ENCODE data around the gene NEMP1. TPM values are rescaled to one million over a fixed set of nuclear protein-coding genes. Genes with fewer than 3 reads are reported as not detected.

NEMP1 gene
- total and polyA plus RNA-seq, 10 of the 15 experiments (the other 5 are each of a cell fraction or from before 2014, with no cell fraction given) = 4.0 to 45.9 (median 19.8) TPM

DNA sequence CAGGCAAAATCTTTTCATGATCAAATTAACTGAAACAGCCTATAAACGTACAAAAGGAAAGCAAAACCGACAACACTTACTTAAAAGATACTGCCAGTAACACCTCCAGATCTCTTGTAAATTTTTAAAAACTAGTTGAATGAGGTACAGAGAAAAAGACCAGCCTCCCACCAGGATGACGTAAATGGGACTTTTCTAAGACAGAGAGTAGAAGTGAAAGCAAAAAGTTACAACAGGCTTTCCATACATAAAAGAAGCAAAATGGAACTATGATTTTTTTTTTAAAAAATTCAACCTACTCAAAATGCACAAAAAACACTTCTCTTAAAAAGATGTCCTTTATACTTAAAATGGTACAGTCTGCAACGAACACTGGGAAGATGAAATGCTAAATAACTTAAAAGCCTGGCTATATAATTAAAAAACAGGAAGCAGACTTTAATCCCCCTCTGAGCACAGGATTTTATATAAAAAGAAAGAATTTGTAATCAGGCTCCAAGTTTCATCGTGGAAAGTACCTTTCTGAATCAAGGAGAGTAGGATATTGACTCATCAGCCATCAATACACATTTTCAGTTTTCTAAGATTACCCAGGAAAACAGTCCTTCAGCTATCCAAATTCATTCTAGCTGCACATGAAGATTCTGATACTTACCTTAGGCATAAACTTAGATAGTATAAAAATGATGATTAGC, 14.5 kb downstream of the NEMP1 start (continued):
- TF ChIP-seq, protein P1, sequence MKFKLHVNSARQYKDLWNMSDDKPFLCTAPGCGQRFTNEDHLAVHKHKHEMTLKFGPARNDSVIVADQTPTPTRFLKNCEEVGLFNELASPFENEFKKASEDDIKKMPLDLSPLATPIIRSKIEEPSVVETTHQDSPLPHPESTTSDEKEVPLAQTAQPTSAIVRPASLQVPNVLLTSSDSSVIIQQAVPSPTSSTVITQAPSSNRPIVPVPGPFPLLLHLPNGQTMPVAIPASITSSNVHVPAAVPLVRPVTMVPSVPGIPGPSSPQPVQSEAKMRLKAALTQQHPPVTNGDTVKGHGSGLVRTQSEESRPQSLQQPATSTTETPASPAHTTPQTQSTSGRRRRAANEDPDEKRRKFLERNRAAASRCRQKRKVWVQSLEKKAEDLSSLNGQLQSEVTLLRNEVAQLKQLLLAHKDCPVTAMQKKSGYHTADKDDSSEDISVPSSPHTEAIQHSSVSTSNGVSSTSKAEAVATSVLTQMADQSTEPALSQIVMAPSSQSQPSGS (IDR thresholded peaks at IDR 0.05; ENCODE audit: low read length) = peak; percentile 88
- TF ChIP-seq RFX5 (IDR thresholded peaks at IDR 0.05; ENCODE audit: low read depth, low read length) (no peak), CEBPB (IDR thresholded peaks at IDR 0.05; ENCODE audit: borderline replicate concordance in 1 of 2, low read depth in 2 of 2, low read length in 2 of 2) (no peak), ASH2L (IDR thresholded peaks at IDR 0.05; ENCODE audit: borderline replicate concordance, low read depth) (no peak), NFIC (IDR thresholded peaks at IDR 0.05; ENCODE audit: low read depth, low read length) (peak; percentile 43; the same call in 1 of the 2 replicates), SPI1 (IDR thresholded peaks at IDR 0.05; ENCODE audit: borderline replicate concordance, insufficient read depth, low read depth, low read length) (no peak), CBFB (IDR thresholded peaks at IDR 0.05; ENCODE audit: low read depth) (no peak), HDAC6 (IDR thresholded peaks at IDR 0.05; ENCODE audit: unreplicated experiment) (no peak), ESRRA (IDR thresholded peaks at IDR 0.05; ENCODE audit: low read length) (no peak), ZNF274 (IDR thresholded peaks at IDR 0.05; ENCODE audit: insufficient read depth, insufficient read length) (no peak), ZNF384 (IDR thresholded peaks at IDR 0.05; ENCODE audit: borderline replicate concordance, low read depth, low read length) (peak; percentile 60)
- TF ChIP-seq, protein P2, sequence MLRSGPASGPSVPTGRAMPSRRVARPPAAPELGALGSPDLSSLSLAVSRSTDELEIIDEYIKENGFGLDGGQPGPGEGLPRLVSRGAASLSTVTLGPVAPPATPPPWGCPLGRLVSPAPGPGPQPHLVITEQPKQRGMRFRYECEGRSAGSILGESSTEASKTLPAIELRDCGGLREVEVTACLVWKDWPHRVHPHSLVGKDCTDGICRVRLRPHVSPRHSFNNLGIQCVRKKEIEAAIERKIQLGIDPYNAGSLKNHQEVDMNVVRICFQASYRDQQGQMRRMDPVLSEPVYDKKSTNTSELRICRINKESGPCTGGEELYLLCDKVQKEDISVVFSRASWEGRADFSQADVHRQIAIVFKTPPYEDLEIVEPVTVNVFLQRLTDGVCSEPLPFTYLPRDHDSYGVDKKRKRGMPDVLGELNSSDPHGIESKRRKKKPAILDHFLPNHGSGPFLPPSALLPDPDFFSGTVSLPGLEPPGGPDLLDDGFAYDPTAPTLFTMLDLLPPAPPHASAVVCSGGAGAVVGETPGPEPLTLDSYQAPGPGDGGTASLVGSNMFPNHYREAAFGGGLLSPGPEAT (IDR thresholded peaks at IDR 0.05; ENCODE audit: low read depth) = peak; percentile 79
- TF ChIP-seq, protein P3, sequence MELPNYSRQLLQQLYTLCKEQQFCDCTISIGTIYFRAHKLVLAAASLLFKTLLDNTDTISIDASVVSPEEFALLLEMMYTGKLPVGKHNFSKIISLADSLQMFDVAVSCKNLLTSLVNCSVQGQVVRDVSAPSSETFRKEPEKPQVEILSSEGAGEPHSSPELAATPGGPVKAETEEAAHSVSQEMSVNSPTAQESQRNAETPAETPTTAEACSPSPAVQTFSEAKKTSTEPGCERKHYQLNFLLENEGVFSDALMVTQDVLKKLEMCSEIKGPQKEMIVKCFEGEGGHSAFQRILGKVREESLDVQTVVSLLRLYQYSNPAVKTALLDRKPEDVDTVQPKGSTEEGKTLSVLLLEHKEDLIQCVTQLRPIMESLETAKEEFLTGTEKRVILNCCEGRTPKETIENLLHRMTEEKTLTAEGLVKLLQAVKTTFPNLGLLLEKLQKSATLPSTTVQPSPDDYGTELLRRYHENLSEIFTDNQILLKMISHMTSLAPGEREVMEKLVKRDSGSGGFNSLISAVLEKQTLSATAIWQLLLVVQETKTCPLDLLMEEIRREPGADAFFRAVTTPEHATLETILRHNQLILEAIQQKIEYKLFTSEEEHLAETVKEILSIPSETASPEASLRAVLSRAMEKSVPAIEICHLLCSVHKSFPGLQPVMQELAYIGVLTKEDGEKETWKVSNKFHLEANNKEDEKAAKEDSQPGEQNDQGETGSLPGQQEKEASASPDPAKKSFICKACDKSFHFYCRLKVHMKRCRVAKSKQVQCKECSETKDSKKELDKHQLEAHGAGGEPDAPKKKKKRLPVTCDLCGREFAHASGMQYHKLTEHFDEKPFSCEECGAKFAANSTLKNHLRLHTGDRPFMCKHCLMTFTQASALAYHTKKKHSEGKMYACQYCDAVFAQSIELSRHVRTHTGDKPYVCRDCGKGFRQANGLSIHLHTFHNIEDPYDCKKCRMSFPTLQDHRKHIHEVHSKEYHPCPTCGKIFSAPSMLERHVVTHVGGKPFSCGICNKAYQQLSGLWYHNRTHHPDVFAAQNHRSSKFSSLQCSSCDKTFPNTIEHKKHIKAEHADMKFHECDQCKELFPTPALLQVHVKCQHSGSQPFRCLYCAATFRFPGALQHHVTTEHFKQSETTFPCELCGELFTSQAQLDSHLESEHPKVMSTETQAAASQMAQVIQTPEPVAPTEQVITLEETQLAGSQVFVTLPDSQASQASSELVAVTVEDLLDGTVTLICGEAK (IDR thresholded peaks at IDR 0.05; ENCODE audit: borderline replicate concordance) = peak; percentile 26; the same call in 1 of the 2 replicates
- TF ChIP-seq, protein P4, sequence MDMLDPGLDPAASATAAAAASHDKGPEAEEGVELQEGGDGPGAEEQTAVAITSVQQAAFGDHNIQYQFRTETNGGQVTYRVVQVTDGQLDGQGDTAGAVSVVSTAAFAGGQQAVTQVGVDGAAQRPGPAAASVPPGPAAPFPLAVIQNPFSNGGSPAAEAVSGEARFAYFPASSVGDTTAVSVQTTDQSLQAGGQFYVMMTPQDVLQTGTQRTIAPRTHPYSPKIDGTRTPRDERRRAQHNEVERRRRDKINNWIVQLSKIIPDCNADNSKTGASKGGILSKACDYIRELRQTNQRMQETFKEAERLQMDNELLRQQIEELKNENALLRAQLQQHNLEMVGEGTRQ (IDR thresholded peaks at IDR 0.05; ENCODE audit: borderline replicate concordance, low read depth, low read length) = no peak
- TF ChIP-seq, protein P5, sequence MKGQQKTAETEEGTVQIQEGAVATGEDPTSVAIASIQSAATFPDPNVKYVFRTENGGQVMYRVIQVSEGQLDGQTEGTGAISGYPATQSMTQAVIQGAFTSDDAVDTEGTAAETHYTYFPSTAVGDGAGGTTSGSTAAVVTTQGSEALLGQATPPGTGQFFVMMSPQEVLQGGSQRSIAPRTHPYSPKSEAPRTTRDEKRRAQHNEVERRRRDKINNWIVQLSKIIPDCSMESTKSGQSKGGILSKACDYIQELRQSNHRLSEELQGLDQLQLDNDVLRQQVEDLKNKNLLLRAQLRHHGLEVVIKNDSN (IDR thresholded peaks at IDR 0.05; ENCODE audit: borderline replicate concordance, extremely low read length, insufficient read depth, low read depth, low read length) = no peak
